GM12801 (cell line): ENCODE measurements around the gene RASAL2.

Source experiments
- CTCF ChIP-seq: IDR thresholded peaks from one replicate; pipeline ENCODE4 v1.5.1; 2011; ENCODE audit warnings: control low read depth; ENCODE audit not compliant: insufficient read length; ENCODE audit errors: extremely low read depth

The RASAL2 gene

GRCh38 chr1:178092878-178093493 lies 918 bp upstream of the RASAL2 start:
- no peak for TF ChIP-seq CTCF

- TF ChIP-seq CTCF = no peak
These were observed 382 bp upstream of the RASAL2 start for GRCh38 chr1:178093494-178093950.

- no peak for TF ChIP-seq CTCF
These were observed 1.1 kb downstream of the RASAL2 start for GRCh38 chr1:178094739-178095645.

- TF ChIP-seq CTCF = no peak
These were observed 2.5 kb downstream of the RASAL2 start for GRCh38 chr1:178096421-178096820.

GRCh38 chr1:178098262-178098661 lies 4.4 kb downstream of the RASAL2 start:
- no peak for TF ChIP-seq CTCF

- TF ChIP-seq CTCF = no peak
These were observed 7.3 kb downstream of the RASAL2 start for GRCh38 chr1:178101266-178101630.

- TF ChIP-seq CTCF = no peak
These were observed 7.8 kb downstream of the RASAL2 start for GRCh38 chr1:178101654-178102053.
